ENCODE data around the gene TMEM258.
A peak's percentile ranks its signal among the peaks of the same experiment; 100 is the strongest.

Gene TMEM258

DNA sequence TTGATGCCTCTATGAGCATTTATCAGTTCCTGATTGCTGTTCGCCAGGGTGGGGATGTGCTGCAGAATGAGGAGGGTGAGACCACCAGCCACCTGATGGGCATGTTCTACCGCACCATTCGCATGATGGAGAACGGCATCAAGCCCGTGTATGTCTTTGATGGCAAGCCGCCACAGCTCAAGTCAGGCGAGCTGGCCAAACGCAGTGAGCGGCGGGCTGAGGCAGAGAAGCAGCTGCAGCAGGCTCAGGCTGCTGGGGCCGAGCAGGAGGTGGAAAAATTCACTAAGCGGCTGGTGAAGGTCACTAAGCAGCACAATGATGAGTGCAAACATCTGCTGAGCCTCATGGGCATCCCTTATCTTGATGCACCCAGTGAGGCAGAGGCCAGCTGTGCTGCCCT is 3.1 kb upstream of the TMEM258 start:
- no peak for DNase-seq (ENCODE audit: low read depth)

DNA sequence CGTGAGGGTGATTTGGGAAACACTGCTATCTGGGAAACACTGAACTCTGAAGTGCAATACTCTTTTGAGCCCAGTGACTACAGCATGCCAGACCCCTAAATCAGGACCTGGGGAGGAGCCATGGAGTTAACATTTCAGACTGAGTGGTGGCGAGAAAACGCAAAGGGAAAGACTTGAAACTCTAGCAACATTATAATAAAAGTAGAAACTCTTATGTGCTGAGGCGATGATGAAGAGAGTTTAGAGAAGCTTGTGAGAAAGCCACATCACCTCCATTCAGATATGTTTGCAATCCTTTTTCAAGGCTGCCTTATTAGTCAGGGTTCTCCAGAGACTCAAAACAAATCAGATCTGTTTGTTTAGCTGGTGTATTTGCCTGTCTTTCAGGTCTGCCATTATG is 2.2 kb upstream of the TMEM258 start:
- DNase-seq (ENCODE audit: low read depth): no peak

DNA sequence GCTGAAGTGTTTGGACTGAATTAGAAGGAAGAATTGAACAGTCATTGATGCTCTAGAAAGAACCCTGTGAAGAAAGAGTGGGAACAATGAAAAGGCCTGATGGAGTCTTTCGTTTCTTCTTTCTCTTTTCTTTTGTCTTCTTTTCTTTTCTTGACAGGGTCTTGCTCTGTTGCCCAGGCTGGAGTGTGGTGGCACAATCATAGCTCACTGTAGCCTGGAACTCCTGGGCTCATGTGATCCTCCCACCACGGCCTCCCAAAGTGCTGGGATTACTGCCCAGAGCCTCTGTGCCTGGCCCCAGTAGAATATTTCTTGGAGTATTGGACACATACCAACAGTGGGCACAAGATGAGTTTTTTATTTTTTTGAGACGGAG is 1.4 kb upstream of the TMEM258 start:
- no peak for DNase-seq (ENCODE audit: low read depth)

DNA sequence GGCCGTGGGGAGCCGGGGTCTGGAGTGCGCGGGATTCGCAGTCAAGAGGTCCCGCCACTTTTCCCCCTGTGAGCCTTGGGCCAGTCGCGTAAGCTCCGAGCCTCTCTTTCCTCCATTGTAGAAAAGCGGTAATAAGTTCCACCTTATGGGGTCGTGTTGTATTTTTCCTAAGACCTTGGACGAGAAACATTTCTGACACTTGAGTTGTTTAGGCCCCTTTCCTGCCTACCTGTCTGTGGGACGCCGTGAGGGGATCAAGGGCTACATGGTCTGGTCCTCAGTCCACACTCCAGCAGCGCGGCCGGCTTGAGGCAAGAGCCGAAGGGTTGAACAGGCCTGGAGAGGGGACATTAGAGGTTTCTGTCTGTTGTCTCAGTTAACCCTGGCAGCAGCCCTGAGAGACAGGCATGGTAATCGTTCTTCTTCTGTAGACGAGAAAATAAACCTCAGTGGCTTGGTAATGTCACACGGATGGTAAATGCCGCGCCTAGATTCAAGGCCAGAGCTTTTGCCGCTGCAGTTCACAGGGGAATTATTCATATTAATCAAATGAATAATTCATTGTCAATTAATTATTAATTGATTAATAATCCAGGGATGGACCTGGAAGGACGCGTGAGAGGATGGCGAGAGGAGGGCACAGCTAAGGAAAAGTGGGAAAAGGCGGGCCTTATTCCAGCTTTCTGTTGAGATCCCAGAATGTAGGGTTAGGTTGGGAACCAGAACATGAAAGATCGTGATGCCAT is 857 bp upstream of the TMEM258 start:
- DNase-seq (ENCODE audit: low read depth): no peak

DNA sequence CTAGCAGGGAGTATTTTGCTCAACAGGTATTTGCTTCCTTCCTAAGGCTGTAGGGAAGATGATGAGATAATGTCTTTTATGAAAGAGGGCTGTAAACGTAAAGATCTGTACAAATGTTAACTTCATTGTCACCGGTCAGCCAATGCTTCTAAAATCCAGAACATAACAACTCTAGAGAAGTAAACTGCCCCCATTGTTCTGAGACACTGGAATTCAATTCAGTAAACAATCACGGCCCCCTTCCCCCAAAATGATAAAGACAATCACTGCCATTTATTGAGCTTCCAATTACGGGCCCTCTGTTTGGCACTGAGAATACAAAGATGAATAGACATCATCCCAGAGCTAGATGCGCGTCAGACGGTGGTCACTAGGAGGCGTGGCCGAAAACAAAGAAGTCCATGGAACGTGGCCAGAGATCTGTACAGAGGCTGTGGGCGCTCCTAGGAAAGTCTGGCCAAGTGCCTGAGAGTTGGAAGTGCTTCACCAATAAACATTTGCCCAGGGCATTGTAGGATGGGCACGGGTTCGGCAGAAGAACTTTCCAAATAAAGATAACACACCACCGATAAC is 576 bp downstream of the TMEM258 start:
- DNase-seq (ENCODE audit: low read depth): peak; percentile 72

DNA sequence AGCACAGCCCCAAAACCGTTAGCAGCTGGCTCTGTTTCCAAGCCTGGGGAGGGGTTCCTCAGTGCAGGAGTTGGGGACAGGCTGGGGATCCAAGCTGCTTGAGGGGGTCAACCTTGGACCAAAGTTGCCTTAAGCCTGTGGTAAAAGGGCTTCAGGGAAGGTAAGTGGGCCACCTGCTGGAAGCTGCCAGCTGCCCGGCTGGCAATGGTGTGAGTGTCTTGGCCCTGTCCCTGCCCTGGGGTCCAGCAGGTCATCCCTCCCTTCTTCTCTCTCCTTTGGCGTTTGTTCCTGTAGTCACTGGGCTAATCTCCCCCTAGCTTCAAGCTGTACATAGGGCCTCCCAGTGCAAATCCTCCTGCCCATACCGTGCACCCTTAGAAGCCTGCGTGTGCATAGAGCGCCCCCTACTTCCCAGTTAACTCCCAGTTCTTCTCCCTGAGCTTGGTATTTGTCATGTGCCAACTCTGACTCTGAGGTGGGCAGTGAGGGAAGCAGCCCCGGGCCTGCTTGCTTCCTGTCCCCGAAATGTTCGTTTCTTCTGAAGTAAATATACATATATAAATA is 4.4 kb downstream of the TMEM258 start:
- no peak for DNase-seq (ENCODE audit: low read depth)

DNA sequence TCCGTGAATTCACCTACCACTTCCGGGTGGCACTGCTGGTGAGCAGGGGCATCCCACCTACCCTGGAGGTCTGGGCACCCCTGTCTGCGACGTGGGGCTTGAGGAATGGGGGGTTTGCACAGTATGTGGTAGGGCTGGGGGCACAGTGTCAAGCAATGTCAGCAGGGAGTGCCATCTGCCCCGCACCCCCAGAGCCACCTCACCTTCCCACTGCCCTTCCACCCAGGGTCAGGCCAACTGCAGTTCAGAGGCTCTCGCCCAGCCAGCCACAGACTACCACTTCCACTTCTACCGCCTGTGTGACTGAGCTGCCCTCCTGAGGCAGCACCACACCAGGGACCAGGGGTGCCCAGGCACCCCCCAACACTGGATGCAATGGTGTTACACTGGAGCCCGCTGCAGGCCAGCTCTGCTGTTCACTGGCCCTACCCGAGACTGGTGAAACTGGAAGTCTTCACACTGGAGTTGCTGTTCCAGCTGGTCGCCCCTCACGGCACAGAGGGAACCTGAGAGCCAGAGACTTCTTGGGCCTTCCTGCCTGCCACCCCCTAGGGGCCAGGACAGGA is 6.5 kb downstream of the TMEM258 start:
- DNase-seq (ENCODE audit: low read depth): no peak

DNA sequence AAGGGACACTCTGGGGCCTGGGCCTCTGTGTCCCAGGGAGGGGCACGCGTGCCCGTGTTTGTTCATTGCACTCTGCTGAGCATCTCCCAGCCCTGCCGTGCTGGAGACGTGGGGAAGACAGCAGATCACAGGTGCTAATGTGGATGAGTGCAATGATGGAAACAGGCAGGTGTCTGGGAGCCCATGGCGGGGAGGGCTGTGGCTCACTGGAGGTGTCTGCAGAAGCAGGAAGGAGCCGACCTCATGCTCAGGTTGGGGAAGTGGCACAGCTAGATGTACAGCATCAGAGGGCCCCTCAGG is 7.9 kb downstream of the TMEM258 start:
- no peak for DNase-seq (ENCODE audit: low read depth)

DNA sequence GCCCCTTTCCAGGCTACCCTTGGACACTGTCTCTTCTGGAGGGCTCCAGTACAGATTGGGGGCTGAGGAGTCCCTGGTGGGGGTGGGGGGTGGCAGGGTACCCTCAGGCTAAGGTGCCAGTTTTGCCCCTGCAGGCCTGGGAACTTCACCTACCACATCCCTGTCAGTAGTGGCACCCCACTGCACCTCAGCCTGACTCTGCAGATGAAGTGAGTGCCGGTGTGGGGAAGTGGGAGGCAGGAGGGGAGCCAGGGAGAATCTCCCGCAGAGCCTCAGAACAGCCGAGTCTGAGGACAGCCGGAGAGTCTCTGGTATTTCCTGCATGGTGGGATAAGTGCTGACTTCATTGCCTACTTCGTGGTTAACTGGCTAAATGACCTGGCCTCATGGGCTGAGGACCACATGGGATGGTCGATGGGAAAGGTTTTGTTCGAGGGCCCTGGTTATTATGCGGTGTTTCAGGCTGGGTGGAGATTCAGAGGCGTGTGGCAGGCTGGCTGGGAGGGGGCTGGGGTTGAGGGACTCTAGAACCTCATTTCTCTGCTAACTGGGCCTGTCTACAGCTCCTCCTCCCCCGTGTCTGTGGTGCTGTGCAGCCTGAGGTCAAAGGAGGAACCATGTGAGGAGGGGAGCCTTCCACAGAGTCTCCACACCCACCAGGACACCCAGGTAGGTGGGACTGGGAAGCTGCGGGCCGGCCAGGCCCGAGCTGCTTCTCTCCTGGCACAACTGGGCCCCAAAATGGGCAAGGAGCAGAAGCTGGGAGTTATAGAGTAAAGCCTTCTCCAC is 8.5 kb downstream of the TMEM258 start:
- DNase-seq (ENCODE audit: low read depth): no peak

DNA sequence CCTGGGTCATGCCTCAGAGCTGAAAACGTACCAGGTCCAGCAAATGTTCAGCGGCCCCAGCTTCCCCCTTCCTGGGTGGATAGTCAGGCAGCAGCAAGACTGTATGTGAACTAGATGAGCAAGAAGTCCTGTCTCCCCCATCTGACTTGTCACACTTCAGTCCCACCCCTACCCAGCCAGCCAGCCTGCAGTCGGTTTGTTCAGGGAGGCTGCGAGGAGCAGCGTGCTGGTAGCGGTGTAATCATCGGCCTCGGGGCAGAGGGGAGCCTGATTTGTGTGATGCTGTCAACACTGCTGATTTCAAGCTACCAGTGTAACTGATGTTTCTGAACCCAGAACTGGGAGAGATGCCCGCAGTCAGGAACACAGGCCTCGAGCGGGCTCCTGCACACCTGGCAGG is 9.6 kb downstream of the TMEM258 start:
- no peak for DNase-seq (ENCODE audit: low read depth)

DNA sequence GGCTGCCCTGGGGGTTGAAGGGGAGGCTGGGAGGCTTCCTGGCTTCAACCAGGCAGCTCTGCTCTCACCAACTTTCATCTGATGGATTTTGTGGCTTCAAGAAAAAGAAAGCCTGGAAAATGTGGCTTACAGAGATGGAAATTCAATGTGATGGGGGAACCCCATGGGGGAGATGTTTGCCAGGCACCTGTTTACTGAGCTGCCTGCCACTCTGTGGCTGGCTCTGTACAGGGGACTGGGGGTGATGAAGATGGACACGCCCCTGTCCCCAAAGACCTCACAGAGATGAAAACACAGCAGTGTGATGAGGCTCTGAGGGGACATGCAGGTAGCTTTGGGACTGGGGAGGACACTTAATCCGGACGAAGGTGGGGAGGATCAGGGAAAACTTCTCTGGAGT is 10.1 kb downstream of the TMEM258 start:
- no peak for DNase-seq (ENCODE audit: low read depth)

DNA sequence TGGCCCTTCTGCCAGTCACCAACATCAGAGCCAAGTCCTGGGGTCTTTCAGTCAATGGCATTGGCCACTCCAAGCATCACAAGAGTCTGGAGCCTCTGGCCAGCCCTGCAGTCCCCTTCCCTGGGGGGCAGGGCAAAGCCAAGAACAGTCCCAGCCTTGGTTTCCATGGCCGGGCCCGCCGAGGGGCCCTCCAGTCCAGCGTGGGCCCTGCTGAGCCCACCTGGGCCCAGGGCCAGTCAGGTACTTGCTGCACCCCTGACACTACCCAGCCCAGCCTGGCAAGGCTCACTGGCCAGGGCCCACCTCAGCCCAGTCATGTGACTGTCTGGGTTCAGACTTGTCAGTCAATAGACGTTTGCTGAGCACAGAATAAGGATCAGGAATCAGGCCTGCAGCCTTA is 10.8 kb downstream of the TMEM258 start:
- no peak for DNase-seq (ENCODE audit: low read depth)

DNA sequence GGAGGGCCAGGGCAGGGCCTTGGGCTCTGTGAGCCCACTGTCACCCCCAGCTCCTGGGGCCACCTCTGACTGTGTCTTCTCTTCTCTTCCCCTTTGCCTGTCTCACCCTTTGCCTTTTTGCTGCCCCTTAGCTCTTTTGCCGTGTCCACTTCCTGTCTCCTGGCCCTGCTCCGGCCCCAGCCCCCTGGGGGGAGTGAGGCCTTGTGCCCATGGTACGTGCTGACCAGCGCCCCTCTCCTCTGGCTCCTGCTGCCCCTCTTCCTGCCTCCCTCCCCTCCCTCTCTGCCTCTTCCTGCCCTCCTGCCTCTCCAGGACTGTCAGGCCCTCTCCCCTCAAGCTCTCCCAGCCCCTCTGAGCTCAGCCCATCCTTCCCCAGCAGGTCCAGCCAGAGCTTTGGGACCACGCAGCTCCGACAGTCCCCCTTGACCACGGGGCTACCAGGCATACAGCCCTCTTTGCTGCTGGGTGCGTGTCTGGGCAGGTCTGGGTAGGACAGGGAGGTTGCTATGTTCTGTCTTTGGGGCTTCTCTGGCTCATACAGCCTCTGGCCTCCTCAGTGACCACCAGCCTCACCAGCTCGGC is 11.7 kb downstream of the TMEM258 start:
- DNase-seq (ENCODE audit: low read depth): no peak

DNA sequence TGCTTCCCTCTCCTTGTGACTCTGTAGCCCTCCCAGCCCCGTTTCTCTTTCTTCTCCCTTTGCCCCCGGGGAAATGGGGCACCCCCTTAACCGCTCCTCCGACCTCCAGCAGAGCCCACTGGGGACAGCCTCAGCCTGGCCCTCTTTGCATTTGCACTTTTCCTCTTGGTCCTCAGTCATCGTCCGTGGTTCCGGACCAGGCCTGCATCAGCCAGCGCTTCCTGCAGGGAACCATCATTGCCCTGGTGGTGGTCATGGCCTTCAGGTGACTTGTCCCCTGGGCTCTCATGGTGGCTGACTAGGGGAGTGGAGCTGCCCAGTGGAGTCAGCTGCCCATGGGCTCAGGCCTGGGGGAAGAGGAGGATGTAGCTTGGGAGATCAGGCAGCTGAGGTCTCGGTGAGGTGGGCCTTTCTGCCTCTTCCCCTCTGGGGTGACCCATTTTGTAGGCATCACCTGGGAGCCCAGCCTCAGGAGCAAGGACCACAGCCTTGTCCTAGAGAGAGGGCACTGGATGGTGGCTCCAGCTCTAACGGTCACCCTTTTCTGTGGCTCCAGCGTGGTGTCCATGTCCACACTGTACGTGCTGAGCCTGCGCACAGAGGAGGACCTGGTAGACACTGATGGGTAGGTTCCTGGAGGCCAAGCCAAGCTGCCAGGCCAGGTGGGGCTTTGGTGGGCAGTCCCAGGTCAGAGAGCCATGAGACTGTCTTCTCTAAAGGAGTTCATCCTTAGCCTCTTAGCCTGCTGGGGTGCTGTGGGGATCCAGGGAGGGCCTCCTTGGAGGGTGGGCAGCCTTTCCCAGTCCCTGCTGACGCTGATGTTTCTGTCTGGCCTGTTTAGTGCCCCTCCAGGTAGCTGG is 12.5 kb downstream of the TMEM258 start:
- no peak for DNase-seq (ENCODE audit: low read depth)

DNA sequence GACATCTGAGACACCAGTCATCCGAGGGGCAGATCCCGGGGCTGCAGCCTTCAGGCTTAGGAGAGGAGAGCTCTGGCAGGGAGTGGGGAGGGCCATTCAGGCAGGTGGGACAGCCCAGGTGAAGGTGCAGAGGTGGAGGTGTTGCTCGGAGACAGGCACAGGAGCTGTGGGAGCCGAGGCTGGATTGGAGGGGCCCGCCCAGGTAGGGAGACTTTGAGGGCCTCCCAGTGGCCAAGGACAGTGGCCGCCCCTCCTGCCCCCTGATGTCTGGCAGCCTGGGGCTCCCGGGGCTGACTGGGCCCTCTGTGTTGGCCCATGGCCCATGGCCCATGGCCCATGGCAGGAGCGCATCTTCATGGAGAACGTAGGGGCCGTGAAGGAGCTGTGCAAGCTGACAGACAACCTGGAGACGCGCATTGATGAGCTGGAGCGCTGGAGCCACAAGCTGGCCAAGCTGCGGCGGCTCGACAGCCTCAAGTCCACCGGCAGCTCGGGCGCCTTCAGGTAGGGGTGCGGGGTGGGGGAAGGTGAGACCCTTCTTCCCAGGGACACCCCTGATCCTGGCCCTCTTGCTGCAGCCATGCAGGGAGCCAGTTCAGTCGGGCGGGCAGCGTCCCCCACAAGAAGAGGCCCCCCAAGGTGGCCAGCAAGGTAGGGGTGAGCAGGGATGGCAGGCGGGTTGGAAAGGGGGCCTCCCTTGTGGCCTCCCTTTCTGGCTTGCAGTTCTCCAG is 13.3 kb downstream of the TMEM258 start:
- DNase-seq (ENCODE audit: low read depth): no peak

DNA sequence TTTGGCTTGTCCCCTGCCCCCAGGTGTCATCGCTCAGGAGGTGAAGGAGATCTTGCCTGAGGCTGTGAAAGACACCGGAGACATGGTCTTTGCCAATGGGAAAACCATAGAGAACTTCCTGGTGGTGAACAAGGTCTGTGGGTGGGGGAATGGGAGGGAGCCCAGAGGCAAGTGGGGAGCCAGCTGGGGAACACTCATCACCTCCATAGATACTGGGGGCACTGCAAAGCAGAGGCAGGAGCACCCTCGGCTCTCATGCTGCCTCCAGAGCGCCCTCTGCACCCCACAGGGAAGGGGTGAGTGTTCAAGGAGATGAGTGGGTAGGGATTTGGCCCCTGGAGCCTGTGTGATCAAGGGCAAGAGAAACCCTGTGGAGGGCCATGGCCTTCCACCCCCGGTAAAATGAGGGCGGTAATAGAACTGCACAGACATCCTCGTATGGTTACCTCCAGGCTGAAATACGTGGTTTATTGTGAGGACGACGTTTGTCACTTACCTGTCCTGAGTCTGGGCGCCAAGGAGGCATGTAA is 14.0 kb downstream of the TMEM258 start:
- no peak for DNase-seq (ENCODE audit: low read depth)

DNA sequence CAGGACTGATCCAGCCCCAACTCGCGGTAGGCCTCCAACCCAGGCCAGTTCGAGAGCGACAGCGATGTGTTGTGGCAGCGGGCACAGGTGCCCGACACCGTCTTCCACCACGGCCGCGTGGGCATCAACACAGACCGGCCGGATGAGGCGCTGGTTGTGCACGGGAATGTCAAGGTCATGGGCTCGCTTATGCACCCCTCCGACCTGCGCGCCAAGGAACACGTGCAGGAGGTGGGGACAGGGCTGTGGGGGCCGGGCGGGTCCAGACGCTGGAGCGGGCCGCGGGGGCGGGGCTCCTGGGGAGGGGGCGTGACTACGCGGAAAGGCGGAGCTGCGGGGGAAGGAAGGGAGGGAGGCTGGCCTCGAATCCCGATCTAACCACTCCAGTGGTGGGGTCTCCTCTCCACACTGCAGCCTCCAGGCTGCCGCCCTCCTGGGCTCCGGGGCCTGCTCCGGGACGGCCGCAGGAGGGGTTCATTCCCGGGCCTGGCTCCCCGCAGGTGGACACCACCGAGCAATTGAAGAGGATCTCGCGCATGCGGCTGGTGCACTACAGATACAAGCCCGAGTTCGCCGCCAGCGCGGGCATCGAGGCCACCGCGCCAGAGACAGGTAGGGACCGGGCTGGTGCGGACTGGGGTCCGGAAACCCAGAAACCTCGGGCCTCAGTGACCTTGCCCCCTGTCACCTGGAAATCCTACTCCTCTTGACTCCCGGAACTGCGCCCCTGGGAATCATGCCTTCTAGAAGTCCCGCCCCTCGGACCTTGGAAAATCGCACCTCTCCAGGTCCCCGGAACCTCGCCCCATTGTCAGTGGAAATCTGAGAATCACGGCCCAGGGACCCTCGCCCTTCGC is 14.9 kb downstream of the TMEM258 start:
- DNase-seq (ENCODE audit: low read depth): no peak

DNA sequence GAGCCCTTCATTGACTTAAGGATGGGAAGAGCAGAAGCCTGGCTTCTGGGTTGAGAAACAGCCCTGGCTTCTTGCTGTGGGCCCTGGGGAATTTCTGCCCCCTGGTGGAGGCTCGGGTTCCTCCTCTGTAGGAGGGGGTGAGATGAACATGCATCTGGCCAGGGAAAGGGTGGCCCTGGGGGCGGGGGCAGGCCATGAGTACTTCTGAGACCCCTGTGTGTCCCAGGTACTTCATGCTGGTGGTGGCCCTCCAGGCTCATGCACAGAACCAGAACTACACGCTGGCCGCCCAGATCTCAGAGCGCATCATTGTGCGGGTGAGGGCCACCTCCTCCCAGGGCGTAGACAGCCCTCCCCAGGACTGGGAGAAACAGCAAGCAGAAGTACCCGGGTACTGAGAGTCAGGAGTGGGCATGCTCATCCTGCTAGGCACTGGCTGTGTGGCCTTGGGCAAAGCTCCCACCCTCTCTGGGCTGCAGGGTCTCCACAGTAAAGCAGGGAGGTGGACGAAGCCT is 15.8 kb downstream of the TMEM258 start:
- no peak for DNase-seq (ENCODE audit: low read depth)
